Testis (tissue), 3 donors: Measurements from ENCODE around the gene SRL. TPM values are rescaled to one million over a fixed set of nuclear protein-coding genes. Genes with fewer than 3 reads are reported as not detected.

Experiments
- DNase-seq: peaks from one replicate; pipeline ENCODE4 v3.0.0-alpha.2; 2019
- H3K27ac ChIP-seq, 2 donors: fragments of 200-600 bp; sonication (generic); one replicate each; pipeline ENCODE4 v1.5.1; 2019
- H3K27me3 ChIP-seq: fragments of 200-600 bp; sonication (generic); one replicate; pipeline ENCODE4 v1.5.1; 2019
- H3K36me3 ChIP-seq: fragments of 200-600 bp; sonication (generic); one replicate; pipeline ENCODE4 v1.5.1; 2017; ENCODE audit warnings: low read depth; ENCODE audit errors: missing control alignments
- H3K4me1 ChIP-seq: fragments of 200-600 bp; sonication (generic); one replicate; pipeline ENCODE4 v1.5.1; 2019
- H3K4me3 ChIP-seq, 2 donors: fragments of 200-600 bp; sonication (generic); one replicate each; pipeline ENCODE4 v1.5.1; 2017 to 2019
- H3K9me3 ChIP-seq: fragments of 200-600 bp; sonication (generic); one replicate; pipeline ENCODE4 v1.5.1; 2017
- POLR2A ChIP-seq: fragments of 450-650 bp; IDR thresholded peaks from one replicate; pipeline ENCODE4 v1.6.1; 2017; ENCODE audit warnings: antibody characterized with exemption, mild to moderate bottlenecking, moderate library complexity
- WGBS, 2 donors: methylation state at CpG; one replicate each; pipeline ENCODE4 v1.1.5; 2018; 5-methylcytosine and 5-hydroxymethylcytosine counted together
- intact Hi-C: fragments of 100-400 bp; cut with DNase I; formaldehyde crosslinking; loops from one replicate; pipeline ENCODE4 v1.15.1; 2023; ENCODE audit warnings: low total_unique reads
- polyA plus RNA-seq: library from polyadenylated mRNA; stranded (reverse); fragments of 350-450 nt; fragmentation: Illumina TruSeq; extraction: RNeasy Lipid Tissue Mini Kit (QIAGEN cat#74804); gene quantifications from one replicate; pipeline ENCODE4 v1.2.3, GENCODE V29; 2014; ENCODE audit warnings: low read depth, low replicate concordance; ENCODE audit not compliant: insufficient read depth
- total RNA-seq, 2 donors: library from RNA; depleted of rRNA; stranded (reverse); fragments of >200 nt; gene quantifications; one replicate each; pipeline ENCODE4 v1.2.3, GENCODE V29; 2016
- TF ChIP-seq, protein P1 (sequence below), 3 experiments: fragments of 450-650 bp in 2 of 3; fragments of 200-600 bp in 1 of 3; sonication (generic) in 1 of 3; IDR thresholded peaks; one replicate each; pipeline ENCODE4 v1.5.1; 2016 to 2019; ENCODE audit warnings: antibody characterized with exemption in 3 of 3, mild to moderate bottlenecking in 2 of 3, moderate library complexity in 1 of 3

Gene SRL
- total and polyA plus RNA-seq, 3 donors from 2014 or later = 1.5 to 4.7 (median 2.5) TPM

DNA sequence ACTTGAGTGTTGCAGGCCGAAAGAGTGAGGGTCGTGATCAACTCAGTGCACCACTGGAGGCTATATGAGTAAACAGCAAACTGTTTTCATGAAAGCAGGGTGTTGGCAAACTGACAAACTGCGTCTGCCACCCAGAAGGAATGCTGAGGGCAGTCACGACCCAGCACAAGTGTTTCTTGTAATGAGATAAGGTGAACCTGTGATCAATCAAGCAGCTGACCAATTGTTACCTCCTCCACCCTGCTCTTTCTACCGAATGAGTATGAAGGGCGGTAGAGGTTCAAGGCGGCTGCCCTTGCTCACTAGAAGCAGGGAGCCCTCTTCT lies 5.5 kb upstream of the SRL start:
- no peaks in the 10 kb centered on the region for H3K36me3 ChIP-seq
- WGBS, 2 donors = 77 to 79% methylated on average over 7 of the region's 7 CpGs
- intact Hi-C loops = no loop called here
- H3K4me3 ChIP-seq = no peak overlapping the region
- H3K27ac ChIP-seq = no peak overlapping the region
- no peaks in the 10 kb centered on the region for H3K4me1 ChIP-seq
- H3K27me3 ChIP-seq = no peaks in the 10 kb centered on the region
- no peaks in the 10 kb centered on the region for H3K9me3 ChIP-seq
- DNase-seq = peak; percentile 42
- no peak for TF ChIP-seq POLR2A
- TF ChIP-seq, protein P1, sequence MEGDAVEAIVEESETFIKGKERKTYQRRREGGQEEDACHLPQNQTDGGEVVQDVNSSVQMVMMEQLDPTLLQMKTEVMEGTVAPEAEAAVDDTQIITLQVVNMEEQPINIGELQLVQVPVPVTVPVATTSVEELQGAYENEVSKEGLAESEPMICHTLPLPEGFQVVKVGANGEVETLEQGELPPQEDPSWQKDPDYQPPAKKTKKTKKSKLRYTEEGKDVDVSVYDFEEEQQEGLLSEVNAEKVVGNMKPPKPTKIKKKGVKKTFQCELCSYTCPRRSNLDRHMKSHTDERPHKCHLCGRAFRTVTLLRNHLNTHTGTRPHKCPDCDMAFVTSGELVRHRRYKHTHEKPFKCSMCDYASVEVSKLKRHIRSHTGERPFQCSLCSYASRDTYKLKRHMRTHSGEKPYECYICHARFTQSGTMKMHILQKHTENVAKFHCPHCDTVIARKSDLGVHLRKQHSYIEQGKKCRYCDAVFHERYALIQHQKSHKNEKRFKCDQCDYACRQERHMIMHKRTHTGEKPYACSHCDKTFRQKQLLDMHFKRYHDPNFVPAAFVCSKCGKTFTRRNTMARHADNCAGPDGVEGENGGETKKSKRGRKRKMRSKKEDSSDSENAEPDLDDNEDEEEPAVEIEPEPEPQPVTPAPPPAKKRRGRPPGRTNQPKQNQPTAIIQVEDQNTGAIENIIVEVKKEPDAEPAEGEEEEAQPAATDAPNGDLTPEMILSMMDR (IDR thresholded peaks at IDR 0.05) = no peak

- H3K4me3 ChIP-seq = no peak overlapping the region
- H3K36me3 ChIP-seq = no peaks in the 10 kb centered on the region
- DNase-seq = no peak
- TF ChIP-seq, protein P1 (IDR thresholded peaks at IDR 0.05) = no peak
- TF ChIP-seq POLR2A = no peak
- H3K4me1 ChIP-seq = no peaks in the 10 kb centered on the region
- intact Hi-C loops = no loop called here
- no peaks in the 10 kb centered on the region for H3K27me3 ChIP-seq
- H3K9me3 ChIP-seq = no peaks in the 10 kb centered on the region
- no peak overlapping the region for H3K27ac ChIP-seq
- 83 to 89% methylated on average over 14 of the region's 14 CpGs for WGBS, 2 donors
Measured at GRCh38 chr16:4246777-4247459, 5.0 kb upstream of the SRL start.

GRCh38 chr16:4245077-4245791 lies 3.4 kb upstream of the SRL start:
- H3K4me1 ChIP-seq = no peaks in the 10 kb centered on the region
- H3K9me3 ChIP-seq = no peaks in the 10 kb centered on the region
- DNase-seq = no peak
- intact Hi-C loops = no loop called here
- no peak overlapping the region for H3K4me3 ChIP-seq
- TF ChIP-seq, protein P1 (IDR thresholded peaks at IDR 0.05) = no peak
- TF ChIP-seq POLR2A = no peak
- H3K27ac ChIP-seq = no peak overlapping the region
- WGBS, 2 donors = 86 to 89% methylated on average over 13 of the region's 13 CpGs
- no peaks in the 10 kb centered on the region for H3K36me3 ChIP-seq
- no peaks in the 10 kb centered on the region for H3K27me3 ChIP-seq

GRCh38 chr16:4244254-4245076 lies 2.6 kb upstream of the SRL start:
- TF ChIP-seq POLR2A = no peak
- TF ChIP-seq, protein P1 (IDR thresholded peaks at IDR 0.05) = no peak
- Histone ChIP-seq H3K36me3 (no peaks in the 10 kb centered on the region), H3K9me3 (no peaks in the 10 kb centered on the region), H3K4me3 (no peak overlapping the region), H3K27me3 (no peaks in the 10 kb centered on the region), H3K4me1 (no peaks in the 10 kb centered on the region), H3K27ac (no peak overlapping the region)
- no peak for DNase-seq
- WGBS, 2 donors = 82 to 89% methylated on average over 10 of the region's 10 CpGs
- intact Hi-C loops = no loop called here
